Measurements from ENCODE around the gene TMEM9. TPM values are rescaled to one million over a fixed set of nuclear protein-coding genes. Genes with fewer than 3 reads are reported as not detected.

TMEM9 gene
- total RNA-seq, 1 donor from 2014 or later, result 73.4 TPM

DNA sequence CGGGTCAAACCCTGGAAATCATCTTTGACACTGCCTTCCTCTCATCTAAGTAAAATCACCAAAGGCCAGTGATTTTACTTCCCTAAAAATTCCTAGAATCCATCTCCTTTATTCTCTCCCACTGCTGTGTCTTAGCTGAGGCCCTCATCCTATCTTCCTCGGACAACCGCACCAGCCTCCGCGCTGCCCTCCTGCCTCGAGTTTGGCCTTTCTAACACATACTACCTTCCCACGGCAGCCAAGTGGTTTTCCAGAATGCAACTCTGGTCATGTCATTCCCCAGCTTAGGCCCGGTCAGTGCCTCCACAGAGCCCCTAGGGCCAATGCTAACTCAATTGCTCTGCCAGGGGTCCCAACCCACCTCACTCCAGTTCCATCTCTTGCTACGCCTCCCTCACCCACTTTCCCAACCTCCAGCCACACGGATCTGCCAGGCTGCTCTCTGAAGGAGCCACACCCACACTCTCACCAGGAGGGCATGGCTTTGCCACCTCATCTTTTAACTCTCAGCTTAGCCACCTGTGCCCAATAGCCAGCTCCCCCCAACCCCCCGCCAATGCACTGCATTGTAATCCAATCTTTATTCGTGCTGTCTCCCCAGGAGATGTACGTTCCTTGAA lies 6.8 kb downstream of the TMEM9 start:
- DNase-seq (ENCODE audit: low spot score in 2 of 2), result no peak
- FAIRE-seq, result no peak

GRCh38 chr1:201146626-201147390 lies 7.5 kb downstream of the TMEM9 start:
- FAIRE-seq (no peak), DNase-seq (ENCODE audit: low spot score in 2 of 2) (no peak)

- DNase-seq (ENCODE audit: low spot score in 2 of 2), result no peak
- FAIRE-seq, result no peak
These were observed 8.5 kb downstream of the TMEM9 start for GRCh38 chr1:201145816-201146215.

DNA sequence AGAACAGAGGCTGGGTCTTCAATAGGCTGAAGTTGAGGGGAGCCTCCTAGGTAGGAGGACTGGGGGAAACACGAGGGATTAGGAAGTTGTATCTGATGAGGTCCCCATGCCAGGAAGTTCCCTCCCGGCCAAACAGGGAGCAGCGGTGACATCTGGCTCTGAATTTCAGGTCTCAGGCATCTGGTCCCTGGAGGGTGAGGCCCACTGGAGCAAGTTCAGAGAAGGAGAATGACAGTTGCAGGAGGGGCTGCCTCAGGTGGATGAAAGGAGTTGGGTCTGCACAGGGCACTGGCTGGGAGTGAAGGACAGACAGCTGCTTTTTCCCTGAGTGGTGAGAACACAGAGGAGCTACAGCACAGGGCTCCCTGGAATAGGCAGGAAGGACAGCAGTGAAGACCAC lies 9.1 kb downstream of the TMEM9 start:
- DNase-seq (ENCODE audit: low spot score in 2 of 2), result no peak
- no peak for FAIRE-seq

- DNase-seq (ENCODE audit: low spot score in 2 of 2), result no peak
- FAIRE-seq, result no peak
These were observed 9.6 kb downstream of the TMEM9 start for GRCh38 chr1:201144701-201145100.

DNA sequence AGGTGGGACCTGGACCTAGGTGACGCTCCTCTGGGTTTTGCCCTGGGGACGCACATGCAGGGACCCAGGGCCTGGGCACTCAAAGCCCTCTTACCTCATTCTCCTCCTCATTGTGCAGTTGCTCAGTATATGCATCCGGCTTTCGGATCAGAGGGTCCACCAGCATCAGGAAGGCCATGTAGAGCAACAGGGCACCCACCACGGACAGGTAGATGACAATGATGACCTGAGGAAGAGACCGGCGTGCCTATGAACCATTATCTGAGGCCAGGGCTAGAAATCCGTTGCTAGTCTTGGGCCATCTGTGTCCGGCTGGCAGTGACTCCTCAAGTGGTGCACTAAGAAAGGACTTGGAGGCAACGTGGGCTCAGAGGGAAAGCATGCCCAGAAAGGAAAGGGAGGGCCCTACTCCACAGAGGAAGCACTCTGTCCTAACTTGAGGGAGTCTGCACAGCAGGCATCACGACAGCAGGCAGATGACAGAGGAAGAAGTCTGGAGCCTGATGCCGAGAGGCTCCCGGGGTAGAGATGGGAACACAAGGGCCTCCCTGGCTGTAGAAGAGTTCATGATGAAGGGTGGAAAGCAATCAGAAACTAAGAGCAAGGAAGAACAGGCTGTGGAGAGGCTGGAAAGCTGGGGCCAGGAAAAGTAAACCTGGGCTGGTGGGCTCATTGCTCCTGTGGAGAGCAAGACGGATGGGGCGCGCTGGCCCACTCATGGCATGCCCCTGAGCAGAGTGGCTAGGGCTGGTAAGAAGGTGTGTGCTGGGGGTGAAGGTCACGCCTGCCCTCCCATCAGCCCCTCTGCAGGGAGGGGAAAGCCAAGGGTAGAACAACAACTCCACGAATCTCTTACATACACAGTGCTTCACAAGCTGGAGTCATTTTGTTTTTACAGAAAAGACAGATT lies 10.3 kb downstream of the TMEM9 start:
- no peak for DNase-seq (ENCODE audit: low spot score in 2 of 2)

GRCh38 chr1:201142849-201143725 lies 11.2 kb downstream of the TMEM9 start:
- no peak for FAIRE-seq

More for the DNA sequence above, 10.3 kb downstream of the TMEM9 start:
- no peak for FAIRE-seq

DNA sequence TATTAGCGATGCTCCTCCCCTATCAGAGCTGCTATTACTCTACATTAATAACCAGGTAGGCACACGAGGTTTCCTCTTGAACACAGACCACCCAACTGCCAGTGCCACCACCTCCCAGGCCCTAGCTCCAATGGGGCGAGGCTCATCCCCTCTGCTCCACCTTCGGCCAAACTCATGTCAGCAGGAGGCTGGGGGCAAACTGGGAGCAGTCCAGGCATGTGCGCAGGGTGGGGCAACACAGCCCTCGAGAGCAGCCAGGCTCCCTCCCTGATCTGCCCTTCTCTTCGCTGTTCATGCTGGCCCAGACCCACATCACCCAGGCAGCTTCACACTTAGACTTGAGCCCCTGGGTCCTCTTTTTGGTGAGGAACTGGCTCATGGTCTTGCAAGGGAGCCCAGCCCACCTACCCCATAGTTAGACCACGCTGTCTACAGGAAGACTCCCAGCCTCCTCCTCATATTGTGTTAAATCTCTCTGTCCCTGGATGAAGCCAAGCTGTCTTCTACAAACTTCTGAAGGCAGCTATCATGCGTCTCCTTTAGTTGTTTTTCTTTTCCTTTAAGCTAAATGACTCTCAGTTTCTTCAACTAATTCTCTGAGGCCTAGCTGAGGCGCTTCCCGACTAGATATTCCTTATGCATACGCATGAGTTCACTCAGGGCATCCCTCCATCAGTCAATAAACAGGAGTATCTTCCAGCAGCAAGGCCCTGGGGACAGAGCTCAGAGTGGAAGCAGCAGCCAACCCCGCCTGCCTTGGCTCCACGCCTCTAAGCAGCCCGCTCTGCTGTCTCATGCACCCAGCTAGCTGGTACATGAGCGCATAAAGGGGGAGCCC lies 12.0 kb downstream of the TMEM9 start:
- DNase-seq (ENCODE audit: low spot score in 2 of 2) (no peak), FAIRE-seq (no peak)

More at GRCh38 chr1:201142849-201143725, 11.2 kb downstream of the TMEM9 start:
- DNase-seq (ENCODE audit: low spot score in 2 of 2), result no peak

- no peak for DNase-seq (ENCODE audit: low spot score in 2 of 2)
- no peak for FAIRE-seq
These were observed 12.9 kb downstream of the TMEM9 start for GRCh38 chr1:201141418-201141817.

DNA sequence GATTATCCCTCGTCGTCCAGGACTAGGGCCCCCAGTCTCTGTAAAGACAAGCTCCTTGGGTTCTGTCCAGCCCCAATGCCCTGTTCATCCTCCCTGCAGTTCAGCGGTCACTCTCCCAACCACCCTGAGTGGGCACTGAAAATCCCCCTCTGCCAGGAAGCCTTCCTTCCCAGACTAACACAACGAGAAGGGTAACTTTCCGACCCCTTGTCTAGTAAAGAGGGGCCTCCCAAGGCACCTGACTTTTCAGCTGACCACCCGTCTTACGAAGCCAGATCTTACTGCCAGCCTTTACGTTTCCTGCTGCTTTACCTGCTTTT lies 13.4 kb downstream of the TMEM9 start:
- FAIRE-seq (no peak), DNase-seq (ENCODE audit: low spot score in 2 of 2) (no peak)

DNA sequence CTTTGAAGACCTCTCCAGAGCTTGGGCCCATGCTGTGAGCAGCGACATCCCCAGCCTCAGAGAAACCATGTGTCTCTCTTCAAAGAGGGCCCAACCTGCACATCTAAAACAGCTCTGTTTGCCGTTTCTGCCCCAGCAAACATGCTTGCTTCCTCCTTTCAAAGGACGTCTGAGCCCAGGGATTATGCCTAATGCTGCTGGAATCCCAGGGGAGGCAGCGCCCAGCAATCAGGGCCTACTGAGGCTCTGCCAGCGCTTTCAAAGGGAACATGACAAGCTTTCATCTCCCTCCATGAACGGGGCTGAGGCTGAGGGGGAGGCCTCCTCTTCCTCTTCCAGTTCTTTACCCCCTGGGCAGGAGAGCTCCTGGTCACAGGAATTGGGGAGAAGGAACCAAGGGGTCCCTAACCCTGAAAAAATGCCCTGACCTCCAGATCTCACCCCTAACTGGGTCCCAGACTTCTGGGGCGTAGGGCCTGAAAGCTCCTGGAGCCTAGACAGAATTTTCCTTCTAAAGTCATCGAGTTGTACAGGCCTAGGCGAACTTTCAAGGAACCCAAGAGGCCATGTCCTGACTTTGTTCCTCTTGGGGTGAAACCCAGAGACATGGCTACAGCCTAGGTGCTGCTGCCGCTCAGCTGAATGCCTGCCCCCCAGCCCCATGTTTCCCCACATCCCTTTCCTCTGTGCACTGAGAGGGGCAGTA lies 13.9 kb downstream of the TMEM9 start:
- FAIRE-seq, result no peak

DNA sequence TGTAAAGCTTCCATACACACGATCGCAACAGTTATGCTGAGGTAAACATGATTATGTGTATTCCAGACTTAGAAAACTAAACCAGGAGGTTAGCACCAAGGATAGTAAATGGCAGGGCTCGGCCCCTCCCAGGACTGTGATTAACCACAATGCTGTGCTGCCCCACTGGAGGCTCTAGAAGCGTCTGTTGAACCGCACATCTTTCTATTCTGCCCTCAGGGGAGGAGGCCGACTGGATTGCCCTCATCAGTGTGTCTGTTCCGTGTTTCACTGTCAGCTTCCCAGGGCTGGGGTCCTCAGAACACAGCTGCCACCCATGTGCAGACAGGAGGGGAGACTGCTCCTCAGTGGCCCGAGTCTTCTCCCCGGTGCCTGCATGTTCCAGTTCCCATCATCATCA lies 14.5 kb downstream of the TMEM9 start:
- DNase-seq (ENCODE audit: low spot score in 2 of 2) (no peak), FAIRE-seq (no peak)

More for the DNA sequence above, 13.9 kb downstream of the TMEM9 start:
- no peak for DNase-seq (ENCODE audit: low spot score in 2 of 2)

DNA sequence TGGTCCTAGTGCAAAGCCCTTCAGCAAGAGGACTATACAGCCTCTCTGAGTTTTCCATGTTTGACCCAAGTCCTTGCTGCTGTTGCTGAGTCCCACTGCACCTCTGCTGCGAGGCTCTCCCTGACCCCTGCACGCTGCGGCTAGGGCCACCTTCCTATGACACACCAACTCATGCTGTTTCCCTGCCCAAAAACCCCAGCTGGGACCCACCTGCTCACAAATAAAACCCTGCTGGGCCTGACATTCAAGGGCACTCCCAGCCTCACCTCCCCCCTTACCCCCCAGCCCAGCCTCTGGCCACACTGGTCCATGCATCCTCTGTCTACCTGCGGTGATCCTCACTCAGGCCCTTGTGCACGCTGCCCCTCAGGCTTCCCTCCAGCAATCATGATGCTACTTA lies 15.0 kb downstream of the TMEM9 start:
- no peak for FAIRE-seq
- DNase-seq (ENCODE audit: low spot score in 2 of 2), result no peak

DNA sequence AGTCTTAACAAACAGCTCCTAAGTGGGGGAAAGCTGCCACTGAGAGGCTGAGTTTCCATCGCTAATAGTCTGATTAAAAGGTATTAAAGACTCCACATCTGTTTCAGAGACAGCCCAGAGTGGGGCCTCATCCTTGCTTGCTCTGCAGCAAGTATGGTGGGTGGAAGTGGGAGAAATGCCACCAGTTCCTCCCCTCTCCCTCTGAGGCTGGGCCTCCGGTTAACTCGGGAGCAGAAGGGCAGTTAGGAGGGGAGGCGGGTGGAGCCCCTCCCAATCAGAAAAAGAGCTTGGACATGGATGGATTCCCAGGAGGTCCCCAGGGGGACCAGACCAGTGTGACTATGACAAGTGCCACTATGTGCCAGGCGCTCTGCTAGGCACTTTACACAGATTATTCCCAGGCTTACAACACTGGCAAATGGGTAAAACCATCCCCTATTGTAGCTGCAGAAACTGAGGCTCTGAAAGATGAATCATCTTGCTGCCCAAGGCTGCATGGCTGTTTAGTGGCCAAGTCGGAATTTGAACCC lies 15.9 kb downstream of the TMEM9 start:
- FAIRE-seq (no peak), DNase-seq (ENCODE audit: low spot score in 2 of 2) (no peak)

DNA sequence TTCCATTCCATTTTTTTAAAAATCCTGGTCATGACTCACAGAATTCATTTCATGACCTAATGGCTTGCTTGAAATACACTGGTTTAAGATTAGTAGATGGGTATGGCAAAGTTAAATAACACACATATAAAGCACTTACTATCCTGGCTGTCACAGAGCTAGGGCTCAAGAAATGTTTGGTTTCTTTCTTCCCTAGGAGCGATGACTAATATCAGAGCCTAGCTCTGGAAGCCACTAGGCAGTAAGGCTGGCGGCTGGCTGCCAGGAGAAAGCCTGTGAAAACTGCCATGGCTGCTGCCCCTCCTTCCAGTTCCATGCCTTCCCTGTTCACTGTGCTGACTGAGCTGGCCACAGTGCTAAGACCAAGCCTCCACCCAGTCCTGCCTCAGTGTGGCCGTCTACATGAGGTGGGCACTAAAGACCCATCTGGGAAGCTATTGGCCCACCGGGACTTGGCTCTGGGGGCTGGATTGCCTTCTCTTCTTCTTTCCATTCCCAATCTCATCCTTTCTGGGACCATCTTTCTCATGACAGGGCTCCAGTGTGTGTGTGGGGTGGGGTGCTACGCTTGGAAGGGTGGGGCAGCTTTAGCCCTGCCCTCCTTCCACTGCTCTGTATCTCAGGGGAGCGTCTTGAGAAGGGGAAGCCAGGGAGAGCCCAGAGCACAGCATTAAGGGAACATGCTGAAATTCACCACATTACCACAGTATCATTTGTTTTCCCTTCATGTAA lies 16.5 kb downstream of the TMEM9 start:
- DNase-seq (ENCODE audit: low spot score in 2 of 2), result peak in 1 of 2 donors; percentile 48
- no peak for FAIRE-seq

GRCh38 chr1:201137024-201137392 lies 17.3 kb downstream of the TMEM9 start:
- FAIRE-seq (no peak), DNase-seq (ENCODE audit: low spot score in 2 of 2) (no peak)

GRCh38 chr1:201136355-201137023 lies 17.8 kb downstream of the TMEM9 start:
- FAIRE-seq (no peak), DNase-seq (ENCODE audit: low spot score in 2 of 2) (no peak)

All from frontal cortex (tissue), 4 donors.